Measurements from ENCODE around the gene CRMP1. TPM values are rescaled to one million over a fixed set of nuclear protein-coding genes. Genes with fewer than 3 reads are reported as not detected.

Gene CRMP1
- total RNA-seq, 2 donors from 2014 or later: 1.3 to 1.6 TPM

- H3K36me3 ChIP-seq (replicated peaks in 1 of 2; ENCODE audit: insufficient read depth in 1 of 2, low read depth in 2 of 2): peaks cover 0 to 1% of the 10 kb centered on the region in 2 donors
- H3K4me3 ChIP-seq: no peak overlapping the region
- H3K27ac ChIP-seq: no peak overlapping the region
- intact Hi-C loops (cut with DNase I): no loop called here
- no peaks in the 10 kb centered on the region for H3K9me3 ChIP-seq
- TF ChIP-seq POLR2A (IDR thresholded peaks at IDR 0.05): no peak
- TF ChIP-seq CTCF (IDR thresholded peaks at IDR 0.05): no peak
- no peak for DNase-seq
- ATAC-seq: no peak
- WGBS, 2 donors: 70 to 72% methylated on average over 5 of the region's 5 CpGs
- no peaks in the 10 kb centered on the region for H3K4me1 ChIP-seq
- H3K27me3 ChIP-seq: no peaks in the 10 kb centered on the region
Observed at GRCh38 chr4:5826437-5827107, 66.3 kb downstream of the CRMP1 start.

- TF ChIP-seq POLR2A (IDR thresholded peaks at IDR 0.05) (no peak), CTCF (IDR thresholded peaks at IDR 0.05) (no peak)
- 83 to 88% methylated on average over 19 of the region's 19 CpGs for WGBS, 2 donors
- intact Hi-C loops (cut with DNase I): no loop called here
- Histone ChIP-seq H3K27me3 (no peaks in the 10 kb centered on the region), H3K27ac (no peak overlapping the region), H3K9me3 (no peaks in the 10 kb centered on the region), H3K36me3 (replicated peaks in 1 of 2; ENCODE audit: insufficient read depth in 1 of 2, low read depth in 2 of 2) (peaks cover 0 to 1% of the 10 kb centered on the region in 2 donors), H3K4me3 (no peak overlapping the region), H3K4me1 (no peaks in the 10 kb centered on the region)
- ATAC-seq: no peak
- no peak for DNase-seq
Observed at GRCh38 chr4:5825321-5826041, 67.4 kb downstream of the CRMP1 start.

- no peak for ATAC-seq
- 72 to 82% methylated on average over 6 of the region's 6 CpGs for WGBS, 2 donors
- Histone ChIP-seq H3K9me3 (no peaks in the 10 kb centered on the region), H3K27ac (no peak overlapping the region), H3K4me3 (no peak overlapping the region), H3K4me1 (no peaks in the 10 kb centered on the region), H3K27me3 (no peaks in the 10 kb centered on the region), H3K36me3 (replicated peaks in 1 of 2; ENCODE audit: insufficient read depth in 1 of 2, low read depth in 2 of 2) (peaks cover 0 to under 1% of the 10 kb centered on the region in 2 donors)
- TF ChIP-seq CTCF (IDR thresholded peaks at IDR 0.05): peak in 5 of 7 experiments; percentile 12 to 28 (median 23)
- TF ChIP-seq POLR2A (IDR thresholded peaks at IDR 0.05): no peak
- DNase-seq: no peak
- intact Hi-C loops (cut with DNase I): no loop called here
Observed at GRCh38 chr4:5824635-5825034, 68.3 kb downstream of the CRMP1 start.

GRCh38 chr4:5824227-5824626 lies 68.7 kb downstream of the CRMP1 start:
- Histone ChIP-seq H3K4me1 (no peaks in the 10 kb centered on the region), H3K9me3 (no peaks in the 10 kb centered on the region), H3K27ac (no peak overlapping the region), H3K36me3 (replicated peaks in 1 of 2; ENCODE audit: insufficient read depth in 1 of 2, low read depth in 2 of 2) (no peaks in the 10 kb centered on the region), H3K27me3 (no peaks in the 10 kb centered on the region), H3K4me3 (no peak overlapping the region)
- WGBS, 2 donors: 80 to 87% methylated on average over 7 of the region's 7 CpGs
- intact Hi-C loops (cut with DNase I): no loop called here
- TF ChIP-seq CTCF (IDR thresholded peaks at IDR 0.05): no peak
- no peak for TF ChIP-seq POLR2A (IDR thresholded peaks at IDR 0.05)
- DNase-seq: no peak
- ATAC-seq: no peak

Data from body of pancreas (tissue), 4 donors.